ENCODE results near the gene SDK1.

SDK1 gene

DNA sequence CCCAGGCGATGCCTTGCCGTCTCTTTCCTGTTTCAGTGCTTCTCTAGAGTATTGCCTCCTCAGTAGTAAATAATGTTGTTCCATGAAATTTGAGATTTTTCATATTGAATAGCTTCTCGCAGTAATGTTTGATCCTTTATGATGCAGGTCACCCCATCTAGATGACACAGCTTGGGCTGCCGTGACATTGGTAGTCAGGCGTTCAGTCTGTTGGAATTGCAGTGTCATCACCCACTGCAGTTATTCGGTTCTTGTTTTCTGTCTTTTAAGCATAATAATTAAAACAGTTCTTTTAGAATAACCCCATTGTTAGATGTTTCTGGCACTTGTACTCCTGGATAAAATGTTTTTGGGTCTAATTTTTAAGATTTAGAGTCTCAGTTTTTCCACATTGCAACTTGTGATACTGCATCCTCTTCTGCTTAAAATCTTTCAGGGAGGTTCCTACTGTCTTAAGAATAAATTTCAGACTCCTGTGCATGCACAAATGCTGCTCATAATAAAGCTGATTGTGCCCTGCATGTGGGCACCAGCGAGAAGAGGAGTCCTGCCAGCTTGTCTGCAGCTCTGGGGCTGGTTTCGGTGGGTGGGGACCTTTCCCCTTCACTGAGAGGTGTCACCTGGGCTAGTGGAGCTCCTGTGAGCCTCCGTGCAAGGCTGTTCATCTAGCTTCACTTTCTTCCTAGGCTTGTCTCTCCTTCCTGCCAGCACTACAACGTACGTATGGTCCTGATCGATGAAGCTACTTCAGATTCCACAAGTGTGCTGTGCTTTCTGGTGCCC is 44.8 kb downstream of the SDK1 start:
- DNase-seq = no peak

- no peak for DNase-seq
Measured at GRCh38 chr7:3349126-3349525, 48.1 kb downstream of the SDK1 start.

GRCh38 chr7:3356173-3356572 is 55.1 kb downstream of the SDK1 start:
- no peak for DNase-seq

DNA sequence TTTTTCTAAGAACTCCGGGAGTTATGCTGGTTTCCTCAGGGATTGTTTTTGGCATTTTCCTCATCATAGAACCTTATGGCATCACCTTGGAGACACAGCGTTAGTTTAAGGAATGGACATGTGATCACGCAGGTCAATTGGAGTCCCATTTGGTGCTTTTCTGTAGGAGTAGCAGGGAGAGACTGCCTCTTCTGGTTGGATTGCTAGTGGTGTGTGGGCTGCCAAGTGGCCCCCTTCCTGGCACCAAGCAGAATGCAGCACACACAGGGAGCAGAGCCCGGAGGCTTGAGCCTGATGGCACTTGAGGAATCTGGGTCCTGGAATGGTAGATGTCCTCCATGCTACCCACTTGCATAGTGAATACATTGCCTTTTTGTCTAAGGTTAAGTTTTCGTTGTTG is 57.9 kb downstream of the SDK1 start:
- no peak for DNase-seq

DNA sequence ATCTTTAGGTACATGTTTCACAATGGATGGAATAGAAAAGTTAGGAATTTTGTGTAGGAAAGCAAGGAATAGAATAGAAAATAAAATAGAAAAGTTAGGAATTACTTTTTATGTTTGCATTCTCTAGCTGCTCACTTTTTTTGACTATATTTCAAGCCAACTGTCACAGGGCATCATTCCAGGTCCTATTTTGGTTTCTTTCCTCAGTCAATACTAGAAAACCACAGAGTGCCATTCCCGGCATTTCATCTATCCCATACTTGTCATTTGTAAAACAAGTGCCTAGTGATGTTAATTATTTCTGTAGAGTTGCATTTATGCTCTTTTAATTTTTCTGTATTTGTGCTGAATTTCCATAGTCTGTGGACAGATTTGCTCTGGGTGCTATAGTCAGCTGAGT is 66.2 kb downstream of the SDK1 start:
- DNase-seq = no peak

- no peak for DNase-seq
Measured at GRCh38 chr7:3370068-3370830, 69.2 kb downstream of the SDK1 start.

DNA sequence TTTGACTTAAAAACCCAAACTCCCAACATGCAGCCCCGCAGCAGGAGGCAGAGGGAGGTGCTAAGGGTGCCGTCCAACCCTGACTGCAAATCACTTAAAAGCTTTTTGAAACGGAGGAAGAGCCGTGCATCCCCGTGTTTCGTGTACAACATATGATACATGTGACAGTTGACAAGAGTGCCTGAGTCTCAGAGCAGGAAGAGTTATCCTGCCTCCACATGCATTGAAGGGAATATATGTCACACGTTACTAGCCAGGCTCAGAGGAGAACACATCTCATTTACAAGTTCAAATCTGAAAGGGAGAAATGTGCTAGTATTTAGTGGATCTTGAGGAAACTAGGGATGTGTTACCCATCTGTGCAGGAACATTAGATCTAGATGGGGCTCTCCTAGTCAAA is 69.9 kb downstream of the SDK1 start:
- DNase-seq = no peak

DNA sequence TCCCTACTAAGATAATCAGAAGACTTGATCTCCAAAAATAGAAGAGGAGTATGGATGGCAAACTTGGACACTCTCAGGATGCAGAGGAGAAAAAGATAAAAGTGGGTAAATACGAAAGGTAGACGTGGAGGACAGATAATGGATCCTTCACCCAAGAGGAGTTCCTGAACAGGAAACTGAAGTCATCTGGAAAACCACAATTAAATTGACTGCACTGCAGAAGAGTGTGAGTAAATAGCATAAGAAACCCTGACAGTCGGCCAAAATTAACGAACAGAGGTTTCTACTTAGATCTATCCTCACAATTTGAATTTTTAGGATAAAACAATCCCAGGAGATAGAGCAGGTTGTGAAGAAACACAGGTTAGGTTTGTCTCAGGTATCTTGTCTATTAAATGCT is 70.5 kb downstream of the SDK1 start:
- DNase-seq = no peak

- no peak for DNase-seq
Measured at GRCh38 chr7:3374239-3374638, 73.2 kb downstream of the SDK1 start.

DNA sequence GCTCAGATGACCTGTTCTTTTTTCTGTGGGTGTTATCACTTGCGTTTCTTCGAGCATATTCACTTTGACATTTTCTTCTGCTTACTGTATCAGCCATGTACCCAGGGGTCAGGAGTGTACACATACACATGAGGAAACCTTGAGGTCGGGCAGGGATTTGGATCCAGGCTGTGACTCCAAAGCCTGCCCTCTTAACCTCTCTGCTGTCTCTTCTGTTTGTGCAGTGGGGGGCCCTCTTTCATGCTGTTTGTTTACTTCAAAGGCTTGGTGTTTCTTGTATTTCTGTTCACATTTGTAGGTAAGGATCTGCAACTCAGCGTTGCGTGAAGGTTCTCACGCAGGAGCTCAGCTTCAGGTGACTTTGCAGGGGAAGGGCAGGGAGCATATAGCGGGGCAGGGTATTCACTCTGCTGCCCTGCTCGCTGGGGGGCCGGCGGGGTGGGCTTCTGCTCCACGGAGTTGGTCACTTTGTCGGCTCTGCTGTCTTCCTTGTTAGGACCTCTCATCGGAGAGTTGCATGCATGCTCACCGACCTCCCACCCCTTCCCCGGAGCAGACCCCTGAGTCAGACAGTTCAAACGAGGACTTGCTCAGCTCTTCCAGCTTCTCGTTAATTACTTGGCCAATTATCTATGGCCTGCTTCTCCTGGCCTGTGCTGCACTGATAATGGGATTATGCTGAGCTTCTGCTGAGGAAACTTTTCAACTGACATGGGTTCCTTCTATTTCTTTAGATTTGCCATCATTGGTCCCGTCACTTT is 77.5 kb downstream of the SDK1 start:
- DNase-seq = no peak

GRCh38 chr7:3380034-3380433 is 79.0 kb downstream of the SDK1 start:
- no peak for DNase-seq

GRCh38 chr7:3380886-3381685 is 80.0 kb downstream of the SDK1 start:
- no peak for DNase-seq

- no peak for DNase-seq
Measured at GRCh38 chr7:3386423-3387190, 85.6 kb downstream of the SDK1 start.

- no peak for DNase-seq
Measured at GRCh38 chr7:3393862-3394261, 92.8 kb downstream of the SDK1 start.

DNA sequence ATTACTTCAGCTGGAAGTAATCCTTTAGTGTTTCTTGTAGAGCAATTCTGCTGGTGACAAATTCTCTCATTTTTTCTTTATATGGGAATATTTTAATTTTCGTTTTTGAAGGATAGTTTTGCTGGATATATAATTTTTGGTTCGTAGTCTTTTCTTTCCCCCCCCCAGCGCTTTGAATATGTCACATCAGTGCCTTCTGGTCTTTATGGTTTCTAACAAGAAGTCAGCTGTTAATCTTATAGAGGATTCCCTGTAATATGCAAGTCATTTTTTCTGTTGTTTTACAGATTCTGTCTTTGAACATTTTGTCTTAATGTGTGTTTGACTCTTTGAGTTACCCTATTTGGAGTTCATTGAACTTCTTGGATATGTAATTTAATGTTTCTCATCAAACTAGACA is 96.3 kb downstream of the SDK1 start:
- no peak for DNase-seq

GRCh38 chr7:3399858-3400257 is 98.8 kb downstream of the SDK1 start:
- no peak for DNase-seq

DNA sequence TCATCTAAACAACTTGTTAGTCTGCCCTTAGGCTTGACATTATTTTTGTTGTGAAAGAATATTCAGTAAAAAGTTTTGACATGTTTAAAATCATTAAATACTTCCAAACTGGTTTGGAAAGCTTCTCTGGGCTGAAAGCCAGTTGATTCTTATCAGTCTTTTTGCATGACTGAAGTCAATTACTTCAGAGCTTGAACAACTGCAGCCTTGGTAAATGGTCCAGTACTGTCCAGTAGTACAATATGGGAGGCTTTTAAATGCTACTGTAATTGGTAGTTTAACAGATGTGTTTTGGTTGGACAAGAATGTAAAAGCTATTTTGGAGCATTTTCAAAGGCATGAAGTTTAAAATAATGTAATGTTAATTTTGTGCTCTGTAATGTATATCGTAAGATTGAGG is 103.4 kb downstream of the SDK1 start:
- no peak for DNase-seq

DNA sequence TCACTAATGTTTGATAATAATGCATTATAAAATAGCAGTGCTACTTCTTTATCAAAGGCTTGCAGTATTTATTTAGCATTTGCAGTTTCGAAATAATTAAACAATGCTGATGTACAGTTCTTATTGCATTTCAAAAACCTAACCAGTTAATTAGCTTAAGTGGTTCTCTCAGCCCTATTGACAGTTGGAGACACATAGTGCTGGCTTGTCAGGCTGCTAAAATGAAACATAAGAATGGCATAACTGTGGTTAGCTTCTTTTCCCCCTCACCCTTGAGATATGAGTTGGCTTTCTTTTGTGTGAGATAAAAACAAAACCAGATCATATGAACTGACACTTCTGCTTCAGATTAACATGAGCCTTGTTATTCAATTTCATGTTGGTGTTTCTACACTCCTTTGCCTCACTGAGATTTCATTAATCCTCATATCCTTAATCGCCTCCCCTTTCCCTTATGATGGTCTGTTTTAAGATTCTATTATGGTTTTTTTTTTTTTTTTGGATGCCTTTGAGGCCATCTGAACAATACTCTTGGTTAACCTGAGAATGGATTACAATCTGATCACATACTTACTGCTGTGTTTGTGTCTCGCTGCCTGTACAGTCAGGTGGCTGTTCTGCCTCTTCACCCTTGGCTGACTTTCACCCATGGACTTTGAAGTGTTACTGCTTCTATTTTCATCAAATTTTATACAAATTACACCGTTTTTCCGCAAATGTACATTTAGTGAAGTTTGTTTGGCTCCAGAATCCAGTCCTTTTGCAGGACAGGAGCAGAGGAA is 108.0 kb downstream of the SDK1 start:
- no peak for DNase-seq

GRCh38 chr7:3412871-3413270 is 111.8 kb downstream of the SDK1 start:
- no peak for DNase-seq

- DNase-seq = no peak
Measured at GRCh38 chr7:3415861-3416312, 114.8 kb downstream of the SDK1 start.

DNA sequence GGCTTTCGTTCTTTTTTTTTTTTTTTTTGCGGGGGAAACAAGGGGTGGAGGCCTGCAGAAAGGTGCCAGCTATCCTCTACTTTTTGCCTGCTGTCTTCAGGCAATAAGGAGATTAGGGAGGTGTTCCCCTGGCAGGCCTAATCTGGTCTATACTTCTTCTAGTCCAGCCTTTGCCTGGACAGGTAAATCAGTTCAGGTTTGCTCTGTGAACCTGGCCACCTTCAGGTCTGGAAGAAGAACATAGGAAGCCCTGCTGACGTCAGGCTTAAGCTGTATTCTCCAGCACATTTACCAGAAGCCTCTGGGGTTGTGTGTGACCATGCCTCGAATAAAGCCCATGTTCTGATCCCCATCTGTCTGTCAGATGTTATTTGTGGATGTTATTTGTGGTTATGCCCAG is 115.4 kb downstream of the SDK1 start:
- DNase-seq = no peak
